Effector memory CD8-positive, alpha-beta T cell (primary cell): ENCODE results near the gene EIF5B.

Source experiments
- ATAC-seq: fragments of 150-1000 bp; cut with Tn5 transposase; replicated peaks from 2 replicates; pipeline ENCODE4 v1.10.0; 2021; ENCODE audit warnings: mild to moderate bottlenecking, moderate library complexity
- DNase-seq, 3 experiments: peaks; one replicate each; pipeline ENCODE4 v3.0.0; 2021
- H3K27ac Mint-ChIP-seq, 2 donors: one replicate each; pipeline ENCODE4 v1.8.0; 2022; ENCODE audit warnings: mild to moderate bottlenecking in 2 of 2, mixed read lengths in 2 of 2, moderate library complexity in 2 of 2
- H3K27me3 Mint-ChIP-seq, 2 donors: one replicate each; pipeline ENCODE4 v1.8.0; 2022; ENCODE audit warnings: mixed read lengths in 2 of 2
- H3K36me3 Mint-ChIP-seq: one replicate; pipeline ENCODE4 v1.8.0; 2022; ENCODE audit warnings: mild to moderate bottlenecking, moderate library complexity, mixed read lengths; ENCODE audit not compliant: insufficient read depth
- H3K4me1 Mint-ChIP-seq, 2 donors: one replicate each; pipeline ENCODE4 v1.8.0; 2022; ENCODE audit warnings: low read depth in 2 of 2, mixed read lengths in 2 of 2
- H3K4me3 Mint-ChIP-seq, 2 donors: one replicate each; pipeline ENCODE4 v1.8.0; 2022; ENCODE audit warnings: mild to moderate bottlenecking in 2 of 2, mixed read lengths in 2 of 2, moderate library complexity in 2 of 2
- H3K9me3 Mint-ChIP-seq, 2 donors: one replicate each; pipeline ENCODE4 v1.8.0; 2022; ENCODE audit warnings: mixed read lengths in 2 of 2

The EIF5B gene

GRCh38 chr2:99404039-99404796 lies 67.0 kb downstream of the EIF5B start:
- DNase-seq (no peak), ATAC-seq (no peak)
- Mint-ChIP-seq H3K27ac (peak overlapping the region in 1 of 2 donors; percentile 7), H3K9me3 (no peaks in the 10 kb centered on the region), H3K27me3 (no peaks in the 10 kb centered on the region), H3K4me3 (no peak overlapping the region), H3K4me1 (no peaks in the 10 kb centered on the region), H3K36me3 (peaks cover 47% of the 10 kb centered on the region)

- Mint-ChIP-seq H3K4me1 (no peaks in the 10 kb centered on the region), H3K36me3 (peaks cover 41% of the 10 kb centered on the region), H3K27me3 (no peaks in the 10 kb centered on the region), H3K27ac (no peak overlapping the region), H3K9me3 (no peaks in the 10 kb centered on the region), H3K4me3 (no peak overlapping the region)
- ATAC-seq (no peak), DNase-seq (no peak)
Observed at GRCh38 chr2:99404797-99405669, 67.8 kb downstream of the EIF5B start.

- Mint-ChIP-seq H3K4me3 (no peak overlapping the region), H3K36me3 (peaks cover 41% of the 10 kb centered on the region), H3K27me3 (no peaks in the 10 kb centered on the region), H3K9me3 (no peaks in the 10 kb centered on the region), H3K27ac (no peak overlapping the region), H3K4me1 (no peaks in the 10 kb centered on the region)
- ATAC-seq = no peak
- DNase-seq = no peak
Observed at GRCh38 chr2:99406137-99406536, 68.9 kb downstream of the EIF5B start.

- Mint-ChIP-seq H3K4me1 (peaks cover 0 to 4% of the 10 kb centered on the region in 2 donors), H3K27ac (peak overlapping the region in 1 of 2 donors; percentile 12), H3K36me3 (peaks cover 39% of the 10 kb centered on the region), H3K9me3 (no peaks in the 10 kb centered on the region), H3K27me3 (no peaks in the 10 kb centered on the region), H3K4me3 (no peak overlapping the region)
- no peak for DNase-seq
- no peak for ATAC-seq
Observed at GRCh38 chr2:99410276-99410675, 73.1 kb downstream of the EIF5B start.

- no peaks in the 10 kb centered on the region for H3K27me3 Mint-ChIP-seq
- DNase-seq (no peak), ATAC-seq (no peak)
- H3K4me3 Mint-ChIP-seq = no peak overlapping the region
- H3K36me3 Mint-ChIP-seq = peaks cover 67% of the 10 kb centered on the region
- no peaks in the 10 kb centered on the region for H3K9me3 Mint-ChIP-seq
- no peak overlapping the region for H3K27ac Mint-ChIP-seq
- H3K4me1 Mint-ChIP-seq = peaks cover 0 to 4% of the 10 kb centered on the region in 2 donors
Observed at GRCh38 chr2:99414566-99414965, 77.4 kb downstream of the EIF5B start.

GRCh38 chr2:99417396-99417795 lies 80.2 kb downstream of the EIF5B start:
- no peaks in the 10 kb centered on the region for H3K9me3 Mint-ChIP-seq
- H3K27me3 Mint-ChIP-seq = no peaks in the 10 kb centered on the region
- no peak for ATAC-seq
- H3K4me3 Mint-ChIP-seq = no peak overlapping the region
- no peak for DNase-seq
- H3K4me1 Mint-ChIP-seq = peaks cover 0 to 4% of the 10 kb centered on the region in 2 donors
- H3K36me3 Mint-ChIP-seq = peaks cover 74% of the 10 kb centered on the region
- no peak overlapping the region for H3K27ac Mint-ChIP-seq

GRCh38 chr2:99420031-99420430 lies 82.8 kb downstream of the EIF5B start:
- H3K36me3 Mint-ChIP-seq = peaks cover 63% of the 10 kb centered on the region
- H3K4me1 Mint-ChIP-seq = no peaks in the 10 kb centered on the region

GRCh38 chr2:99420751-99421299 lies 83.6 kb downstream of the EIF5B start:
- ATAC-seq (no peak), DNase-seq (no peak)
- H3K36me3 Mint-ChIP-seq = peaks cover 68% of the 10 kb centered on the region
- H3K9me3 Mint-ChIP-seq = no peaks in the 10 kb centered on the region
- no peaks in the 10 kb centered on the region for H3K4me1 Mint-ChIP-seq
- no peaks in the 10 kb centered on the region for H3K27me3 Mint-ChIP-seq
- H3K4me3 Mint-ChIP-seq = no peak overlapping the region
- peak overlapping the region; percentile 42 to 49 for H3K27ac Mint-ChIP-seq

More at GRCh38 chr2:99420031-99420430, 82.8 kb downstream of the EIF5B start:
- ATAC-seq (no peak), DNase-seq (no peak)
- Mint-ChIP-seq H3K9me3 (no peaks in the 10 kb centered on the region), H3K4me3 (no peak overlapping the region), H3K27ac (peak overlapping the region; percentile 42 to 49), H3K27me3 (no peaks in the 10 kb centered on the region)

- Mint-ChIP-seq H3K36me3 (peaks cover 64% of the 10 kb centered on the region), H3K27me3 (no peaks in the 10 kb centered on the region), H3K4me3 (no peak overlapping the region), H3K4me1 (no peaks in the 10 kb centered on the region), H3K27ac (no peak overlapping the region), H3K9me3 (no peaks in the 10 kb centered on the region)
- ATAC-seq (no peak), DNase-seq (no peak)
Observed at GRCh38 chr2:99421469-99421868, 84.3 kb downstream of the EIF5B start.

- no peaks in the 10 kb centered on the region for H3K4me1 Mint-ChIP-seq
- no peaks in the 10 kb centered on the region for H3K9me3 Mint-ChIP-seq
- peaks cover 55% of the 10 kb centered on the region for H3K36me3 Mint-ChIP-seq
- no peaks in the 10 kb centered on the region for H3K27me3 Mint-ChIP-seq
- no peak for ATAC-seq
- no peak overlapping the region for H3K4me3 Mint-ChIP-seq
- H3K27ac Mint-ChIP-seq = no peak overlapping the region
- no peak for DNase-seq
Observed at GRCh38 chr2:99422599-99422998, 85.4 kb downstream of the EIF5B start.

GRCh38 chr2:99424371-99424770 lies 87.2 kb downstream of the EIF5B start:
- H3K36me3 Mint-ChIP-seq = peaks cover 52% of the 10 kb centered on the region
- no peak overlapping the region for H3K27ac Mint-ChIP-seq
- no peaks in the 10 kb centered on the region for H3K4me1 Mint-ChIP-seq
- H3K4me3 Mint-ChIP-seq = no peak overlapping the region
- no peaks in the 10 kb centered on the region for H3K27me3 Mint-ChIP-seq
- no peak for DNase-seq
- no peak for ATAC-seq
- H3K9me3 Mint-ChIP-seq = no peaks in the 10 kb centered on the region

GRCh38 chr2:99425022-99425421 lies 87.8 kb downstream of the EIF5B start:
- H3K27ac Mint-ChIP-seq = no peak overlapping the region
- no peaks in the 10 kb centered on the region for H3K9me3 Mint-ChIP-seq
- ATAC-seq = no peak
- H3K4me3 Mint-ChIP-seq = no peak overlapping the region
- DNase-seq = no peak
- H3K4me1 Mint-ChIP-seq = no peaks in the 10 kb centered on the region
- peaks cover 51% of the 10 kb centered on the region for H3K36me3 Mint-ChIP-seq
- H3K27me3 Mint-ChIP-seq = no peaks in the 10 kb centered on the region

GRCh38 chr2:99430614-99431291 lies 93.6 kb downstream of the EIF5B start:
- H3K27ac Mint-ChIP-seq = peak overlapping the region; percentile 28 to 62
- peaks cover 19% of the 10 kb centered on the region for H3K36me3 Mint-ChIP-seq
- no peak overlapping the region for H3K4me3 Mint-ChIP-seq

More at GRCh38 chr2:99430614-99431291, 93.6 kb downstream of the EIF5B start:
- DNase-seq (no peak), ATAC-seq (no peak)
- Mint-ChIP-seq H3K9me3 (no peaks in the 10 kb centered on the region), H3K4me1 (peaks cover 11 to 13% of the 10 kb centered on the region in 2 donors), H3K27me3 (no peaks in the 10 kb centered on the region)
